Measurements from ENCODE around the gene SPP1.

Gene SPP1

GRCh38 chr4:88014386-88014905, 38.9 kb downstream of the SPP1 start:
- H3K36me3 ChIP-seq (ENCODE audit: control insufficient read depth, insufficient read depth, low read length): no peaks in the 10 kb centered on the region; the same call in 1 of the 2 replicates
- H3K4me3 ChIP-seq (replicated peaks; ENCODE audit: low read depth, low read length): no peak overlapping the region
- no peak for DNase-seq (ENCODE audit: extremely low read depth, insufficient read length)
- H3K27me3 ChIP-seq (replicated peaks; ENCODE audit: control insufficient read depth, insufficient read depth, low read length): no peaks in the 10 kb centered on the region
- no peak for TF ChIP-seq CTCF (IDR thresholded peaks at IDR 0.05; ENCODE audit: insufficient read depth, low read length, poor library complexity, severe bottlenecking)

GRCh38 chr4:88015659-88016295, 40.3 kb downstream of the SPP1 start:
- no peak for DNase-seq (ENCODE audit: extremely low read depth, insufficient read length)
- no peak for TF ChIP-seq CTCF (IDR thresholded peaks at IDR 0.05; ENCODE audit: insufficient read depth, low read length, poor library complexity, severe bottlenecking)
- Histone ChIP-seq H3K27me3 (replicated peaks; ENCODE audit: control insufficient read depth, insufficient read depth, low read length) (no peaks in the 10 kb centered on the region), H3K4me3 (replicated peaks; ENCODE audit: low read depth, low read length) (no peak overlapping the region), H3K36me3 (ENCODE audit: control insufficient read depth, insufficient read depth, low read length) (no peaks in the 10 kb centered on the region; the same call in 1 of the 2 replicates)

GRCh38 chr4:88017516-88018297, 42.2 kb downstream of the SPP1 start:
- peaks cover 1% of the 10 kb centered on the region; the same call in 1 of the 2 replicates for H3K36me3 ChIP-seq (ENCODE audit: control insufficient read depth, insufficient read depth, low read length)
- no peak for TF ChIP-seq CTCF (IDR thresholded peaks at IDR 0.05; ENCODE audit: insufficient read depth, low read length, poor library complexity, severe bottlenecking)
- H3K27me3 ChIP-seq (replicated peaks; ENCODE audit: control insufficient read depth, insufficient read depth, low read length): no peaks in the 10 kb centered on the region
- no peak for DNase-seq (ENCODE audit: extremely low read depth, insufficient read length)
- H3K4me3 ChIP-seq (replicated peaks; ENCODE audit: low read depth, low read length): no peak overlapping the region

GRCh38 chr4:88018466-88018865, 43.0 kb downstream of the SPP1 start:
- peaks cover 1% of the 10 kb centered on the region; the same call in 1 of the 2 replicates for H3K36me3 ChIP-seq (ENCODE audit: control insufficient read depth, insufficient read depth, low read length)
- TF ChIP-seq CTCF (IDR thresholded peaks at IDR 0.05; ENCODE audit: insufficient read depth, low read length, poor library complexity, severe bottlenecking): no peak

GRCh38 chr4:88021824-88022223, 46.3 kb downstream of the SPP1 start:
- TF ChIP-seq CTCF (IDR thresholded peaks at IDR 0.05; ENCODE audit: insufficient read depth, low read length, poor library complexity, severe bottlenecking): no peak
- Histone ChIP-seq H3K36me3 (ENCODE audit: control insufficient read depth, insufficient read depth, low read length) (0 out of 2 replicates have a peak, but pooled peaks cover 1% of the 10 kb centered on the region), H3K27me3 (replicated peaks; ENCODE audit: control insufficient read depth, insufficient read depth, low read length) (no peaks in the 10 kb centered on the region), H3K4me3 (replicated peaks; ENCODE audit: low read depth, low read length) (no peak overlapping the region)
- no peak for DNase-seq (ENCODE audit: extremely low read depth, insufficient read length)

More at GRCh38 chr4:88018466-88018865, 43.0 kb downstream of the SPP1 start:
- no peak overlapping the region for H3K4me3 ChIP-seq (replicated peaks; ENCODE audit: low read depth, low read length)
- no peak for DNase-seq (ENCODE audit: extremely low read depth, insufficient read length)
- H3K27me3 ChIP-seq (replicated peaks; ENCODE audit: control insufficient read depth, insufficient read depth, low read length): no peaks in the 10 kb centered on the region
